Natural killer cell (primary cell): ENCODE data around the gene MAML3. TPM values are rescaled to one million over a fixed set of nuclear protein-coding genes. Genes with fewer than 3 reads are reported as not detected.

Experiments
- ATAC-seq, 3 donors: fragments of 150-1000 bp in 2 of 3; fragments of 200-7000 bp in 1 of 3; cut with Tn5 transposase; 1 replicate in 1 of 3; 2 replicates in 2 of 3; pipeline ENCODE4 v1.10.0; 2021; ENCODE audit warnings: mild to moderate bottlenecking in 2 of 3, moderate library complexity in 2 of 3
- DNase-seq, 2 donors: peaks; one replicate each; pipeline versions ENCODE4 v3.0.0 to v3.0.0-alpha.2; 2013 to 2021; ENCODE audit warnings: mixed read lengths in 1 of 2
- H3K27ac ChIP-seq: one replicate; pipeline ENCODE4 v1.5.1; 2013; ENCODE audit warnings: mild to moderate bottlenecking, low read length
- H3K27me3 ChIP-seq: one replicate; pipeline ENCODE4 v1.6.1; 2013; ENCODE audit warnings: low read length; ENCODE audit not compliant: control insufficient read depth, insufficient read depth
- H3K36me3 ChIP-seq: one replicate; pipeline ENCODE4 v1.6.1; 2013; ENCODE audit warnings: low read length; ENCODE audit not compliant: control insufficient read depth, insufficient read depth
- H3K4me1 ChIP-seq: one replicate; pipeline ENCODE4 v1.6.1; 2013; ENCODE audit warnings: low read length; ENCODE audit not compliant: control insufficient read depth, insufficient read depth
- H3K4me3 ChIP-seq: one replicate; pipeline ENCODE4 v1.5.1; 2013; ENCODE audit warnings: low read length
- H3K9me3 ChIP-seq: one replicate; pipeline ENCODE4 v1.6.1; 2013; ENCODE audit warnings: low read length; ENCODE audit not compliant: control insufficient read depth, insufficient read depth
- H3K27ac Mint-ChIP-seq, 2 donors: one replicate each; pipeline ENCODE4 v1.8.0; 2022; ENCODE audit warnings: mild to moderate bottlenecking in 2 of 2, mixed read lengths in 2 of 2, moderate library complexity in 1 of 2
- H3K27me3 Mint-ChIP-seq, 2 donors: one replicate each; pipeline ENCODE4 v1.8.0; 2022; ENCODE audit warnings: low read depth in 2 of 2, mixed read lengths in 2 of 2
- H3K36me3 Mint-ChIP-seq: one replicate; pipeline ENCODE4 v1.8.0; 2022; ENCODE audit warnings: mixed read lengths
- H3K4me1 Mint-ChIP-seq, 2 donors: one replicate each; pipeline ENCODE4 v1.8.0; 2022; ENCODE audit warnings: mixed read lengths in 2 of 2
- H3K4me3 Mint-ChIP-seq: one replicate; pipeline ENCODE4 v1.8.0; 2022; ENCODE audit warnings: mild to moderate bottlenecking, moderate library complexity, mixed read lengths
- H3K9me3 Mint-ChIP-seq, 2 donors: one replicate each; pipeline ENCODE4 v1.8.0; 2022; ENCODE audit warnings: mixed read lengths in 2 of 2
- WGBS: methylation state at CpG from one replicate; pipeline ENCODE4 v1.1.7; 2013; ENCODE audit warnings: missing lambda C conversion rate; ENCODE audit not compliant: insufficient coverage; 5-methylcytosine and 5-hydroxymethylcytosine counted together
- intact Hi-C: fragments of 100-400 bp; cut with micrococcal nuclease; formaldehyde crosslinking; loops from one replicate; pipeline ENCODE4 v1.14.2; 2022
- total RNA-seq, 4 donors: library from RNA; stranded (reverse); fragments of 120-200 nt in 1 of 4; gene quantifications; one replicate each; pipeline versions ENCODE4 v1.2.3 to v1.2.4, GENCODE V29; 2013 to 2022
- TF ChIP-seq, protein P1 (sequence below): fragments of 200-600 bp; IDR thresholded peaks from one replicate; pipeline ENCODE4 v1.8.0; 2022; ENCODE audit warnings: antibody characterized with exemption

MAML3 gene
- total RNA-seq, 3 donors from 2014 or later (not counting 1 experiment from before 2014, with no cell fraction given) = 1.7 to 5.6 (median 2.8) TPM

DNA sequence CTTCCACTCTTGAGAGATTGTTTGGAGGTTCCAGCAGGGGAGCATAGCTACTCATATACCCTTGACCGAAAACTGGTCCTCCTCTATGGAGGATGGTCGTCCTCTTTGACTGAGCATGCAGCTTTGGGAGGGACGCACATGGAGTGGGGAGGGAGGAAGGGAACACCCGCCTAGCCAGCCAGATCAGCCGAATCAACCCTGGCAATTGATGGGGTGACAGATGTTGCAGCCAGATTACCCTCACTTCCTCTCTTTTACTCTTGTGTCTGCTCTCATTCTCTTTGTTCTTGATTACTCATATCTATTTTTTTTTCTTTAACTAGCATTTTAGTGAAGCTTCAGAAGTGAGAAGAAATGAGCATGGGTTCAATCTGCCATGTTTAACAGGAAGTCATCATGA lies 468.8 kb downstream of the MAML3 start:
- H3K36me3 ChIP-seq = no peaks in the 10 kb centered on the region
- H3K27me3 ChIP-seq = no peaks in the 10 kb centered on the region
- H3K4me3 Mint-ChIP-seq = no peak overlapping the region
- H3K27me3 Mint-ChIP-seq = no peaks in the 10 kb centered on the region
- peaks cover 21% of the 10 kb centered on the region in 2 donors for H3K4me1 Mint-ChIP-seq
- TF ChIP-seq, protein P1, sequence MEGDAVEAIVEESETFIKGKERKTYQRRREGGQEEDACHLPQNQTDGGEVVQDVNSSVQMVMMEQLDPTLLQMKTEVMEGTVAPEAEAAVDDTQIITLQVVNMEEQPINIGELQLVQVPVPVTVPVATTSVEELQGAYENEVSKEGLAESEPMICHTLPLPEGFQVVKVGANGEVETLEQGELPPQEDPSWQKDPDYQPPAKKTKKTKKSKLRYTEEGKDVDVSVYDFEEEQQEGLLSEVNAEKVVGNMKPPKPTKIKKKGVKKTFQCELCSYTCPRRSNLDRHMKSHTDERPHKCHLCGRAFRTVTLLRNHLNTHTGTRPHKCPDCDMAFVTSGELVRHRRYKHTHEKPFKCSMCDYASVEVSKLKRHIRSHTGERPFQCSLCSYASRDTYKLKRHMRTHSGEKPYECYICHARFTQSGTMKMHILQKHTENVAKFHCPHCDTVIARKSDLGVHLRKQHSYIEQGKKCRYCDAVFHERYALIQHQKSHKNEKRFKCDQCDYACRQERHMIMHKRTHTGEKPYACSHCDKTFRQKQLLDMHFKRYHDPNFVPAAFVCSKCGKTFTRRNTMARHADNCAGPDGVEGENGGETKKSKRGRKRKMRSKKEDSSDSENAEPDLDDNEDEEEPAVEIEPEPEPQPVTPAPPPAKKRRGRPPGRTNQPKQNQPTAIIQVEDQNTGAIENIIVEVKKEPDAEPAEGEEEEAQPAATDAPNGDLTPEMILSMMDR = no peak
- no peak for ATAC-seq
- 83% methylated on average over 5 of the region's 5 CpGs for WGBS
- H3K27ac Mint-ChIP-seq = no peak overlapping the region
- no peaks in the 10 kb centered on the region for H3K4me1 ChIP-seq
- peaks cover 11% of the 10 kb centered on the region for H3K36me3 Mint-ChIP-seq
- no peak for DNase-seq
- H3K4me3 ChIP-seq = no peak overlapping the region
- H3K27ac ChIP-seq = no peak overlapping the region
- H3K9me3 Mint-ChIP-seq = no peaks in the 10 kb centered on the region
- no peaks in the 10 kb centered on the region for H3K9me3 ChIP-seq
- intact Hi-C loops = no loop called here

DNA sequence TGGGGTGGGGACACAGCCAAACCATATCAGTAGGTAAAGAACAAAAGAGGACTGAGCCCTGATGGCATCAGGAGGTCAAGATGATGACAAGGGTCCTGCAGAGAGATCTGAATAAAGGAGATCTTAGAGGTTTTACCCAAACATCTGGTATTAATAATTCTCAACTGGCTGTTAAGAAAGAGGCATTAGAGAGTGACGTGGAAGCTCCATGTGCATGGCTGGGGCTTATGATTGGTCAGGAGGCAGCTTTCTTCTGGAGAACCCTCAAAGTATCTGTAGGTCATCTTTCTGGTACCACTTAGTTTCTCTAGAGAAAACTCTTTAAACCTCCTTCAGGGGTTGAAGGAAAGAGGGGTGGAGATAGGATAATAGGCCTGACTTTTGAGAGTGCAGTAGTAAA lies 469.6 kb downstream of the MAML3 start:
- TF ChIP-seq, protein P1 = no peak
- intact Hi-C loops = no loop called here
- peaks cover 21% of the 10 kb centered on the region in 2 donors for H3K4me1 Mint-ChIP-seq
- H3K27ac Mint-ChIP-seq = no peak overlapping the region
- Histone ChIP-seq H3K27me3 (no peaks in the 10 kb centered on the region), H3K4me3 (no peak overlapping the region), H3K4me1 (no peaks in the 10 kb centered on the region), H3K27ac (no peak overlapping the region), H3K36me3 (no peaks in the 10 kb centered on the region), H3K9me3 (no peaks in the 10 kb centered on the region)
- H3K4me3 Mint-ChIP-seq = no peak overlapping the region
- peaks cover 12% of the 10 kb centered on the region for H3K36me3 Mint-ChIP-seq
- ATAC-seq (no peak), DNase-seq (no peak)
- 88% methylated on average over 1 of the region's 1 CpG for WGBS
- no peaks in the 10 kb centered on the region for H3K9me3 Mint-ChIP-seq
- no peaks in the 10 kb centered on the region for H3K27me3 Mint-ChIP-seq

DNA sequence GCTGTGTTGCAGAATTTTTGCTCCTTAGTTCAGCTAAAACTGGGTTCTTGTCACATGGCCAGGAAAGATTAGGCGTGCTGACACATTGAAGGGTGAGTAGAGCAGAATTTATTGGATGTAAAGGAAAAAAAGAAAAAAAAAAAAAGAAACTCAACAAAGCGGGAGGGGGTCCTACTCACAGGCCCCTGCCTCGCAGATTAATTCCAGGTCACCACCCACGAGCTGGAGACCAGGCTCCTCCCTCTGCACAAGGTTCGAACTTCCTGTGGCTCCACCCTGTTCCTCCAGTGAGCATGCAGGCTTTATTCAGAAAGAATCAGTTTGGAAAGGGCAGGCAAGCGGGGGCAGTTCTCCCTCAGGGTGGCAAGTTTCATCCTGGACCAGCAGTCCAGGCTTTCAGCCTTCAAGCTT lies 471.2 kb downstream of the MAML3 start:
- TF ChIP-seq, protein P1 = no peak
- H3K9me3 ChIP-seq = no peaks in the 10 kb centered on the region
- no peaks in the 10 kb centered on the region for H3K9me3 Mint-ChIP-seq
- no peak for ATAC-seq
- peaks cover 4% of the 10 kb centered on the region for H3K36me3 ChIP-seq
- H3K4me1 Mint-ChIP-seq = peaks cover 21% of the 10 kb centered on the region in 2 donors
- H3K4me3 ChIP-seq = no peak overlapping the region
- no peak for DNase-seq
- no peaks in the 10 kb centered on the region for H3K27me3 Mint-ChIP-seq
- H3K36me3 Mint-ChIP-seq = peaks cover 12% of the 10 kb centered on the region
- no peak overlapping the region for H3K27ac ChIP-seq
- intact Hi-C loops = no loop called here
- WGBS = 71% methylated on average over 6 of the region's 6 CpGs
- no peak overlapping the region for H3K4me3 Mint-ChIP-seq
- no peaks in the 10 kb centered on the region for H3K27me3 ChIP-seq
- peak overlapping the region in 1 of 2 donors; percentile 1 for H3K27ac Mint-ChIP-seq
- H3K4me1 ChIP-seq = no peaks in the 10 kb centered on the region

DNA sequence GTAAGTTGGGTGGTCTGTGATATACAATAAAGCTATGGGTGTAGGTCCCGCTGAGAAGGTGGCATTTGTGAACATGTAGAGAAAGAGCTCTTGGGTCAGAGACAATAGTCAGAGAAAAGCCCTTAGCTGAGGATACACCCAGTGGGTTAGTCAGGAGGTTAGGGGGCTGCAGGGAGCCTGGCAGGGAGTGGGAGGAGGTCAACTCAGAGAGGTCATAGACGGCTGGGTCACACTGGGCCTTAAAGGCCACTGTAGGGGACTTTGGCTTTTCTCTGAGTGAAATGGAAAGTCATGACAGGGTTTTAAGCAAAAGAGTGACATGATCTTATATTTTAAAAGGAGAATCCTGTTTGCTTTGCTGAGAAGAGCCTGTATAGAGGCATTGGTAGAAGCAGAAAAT lies 471.7 kb downstream of the MAML3 start:
- Mint-ChIP-seq H3K27ac (peak overlapping the region in 1 of 2 donors; percentile 1), H3K36me3 (peaks cover 12% of the 10 kb centered on the region), H3K4me1 (peaks cover 21% of the 10 kb centered on the region in 2 donors), H3K27me3 (no peaks in the 10 kb centered on the region), H3K9me3 (no peaks in the 10 kb centered on the region), H3K4me3 (no peak overlapping the region)
- ATAC-seq (no peak), DNase-seq (no peak)
- intact Hi-C loops = no loop called here
- H3K27me3 ChIP-seq = no peaks in the 10 kb centered on the region
- no peak overlapping the region for H3K27ac ChIP-seq
- TF ChIP-seq, protein P1 = no peak
- WGBS = 92% methylated on average over 2 of the region's 2 CpGs
- peaks cover 4% of the 10 kb centered on the region for H3K36me3 ChIP-seq
- no peaks in the 10 kb centered on the region for H3K4me1 ChIP-seq
- H3K4me3 ChIP-seq = no peak overlapping the region
- no peaks in the 10 kb centered on the region for H3K9me3 ChIP-seq
